Fibroblast of the conjunctiva (primary cell): ENCODE results near the gene ACTR3C.

Source experiments
- DNase-seq: peaks from one replicate; pipeline ENCODE4 v3.0.0-alpha.2; 2010; ENCODE audit warnings: low read depth

ACTR3C gene

DNA sequence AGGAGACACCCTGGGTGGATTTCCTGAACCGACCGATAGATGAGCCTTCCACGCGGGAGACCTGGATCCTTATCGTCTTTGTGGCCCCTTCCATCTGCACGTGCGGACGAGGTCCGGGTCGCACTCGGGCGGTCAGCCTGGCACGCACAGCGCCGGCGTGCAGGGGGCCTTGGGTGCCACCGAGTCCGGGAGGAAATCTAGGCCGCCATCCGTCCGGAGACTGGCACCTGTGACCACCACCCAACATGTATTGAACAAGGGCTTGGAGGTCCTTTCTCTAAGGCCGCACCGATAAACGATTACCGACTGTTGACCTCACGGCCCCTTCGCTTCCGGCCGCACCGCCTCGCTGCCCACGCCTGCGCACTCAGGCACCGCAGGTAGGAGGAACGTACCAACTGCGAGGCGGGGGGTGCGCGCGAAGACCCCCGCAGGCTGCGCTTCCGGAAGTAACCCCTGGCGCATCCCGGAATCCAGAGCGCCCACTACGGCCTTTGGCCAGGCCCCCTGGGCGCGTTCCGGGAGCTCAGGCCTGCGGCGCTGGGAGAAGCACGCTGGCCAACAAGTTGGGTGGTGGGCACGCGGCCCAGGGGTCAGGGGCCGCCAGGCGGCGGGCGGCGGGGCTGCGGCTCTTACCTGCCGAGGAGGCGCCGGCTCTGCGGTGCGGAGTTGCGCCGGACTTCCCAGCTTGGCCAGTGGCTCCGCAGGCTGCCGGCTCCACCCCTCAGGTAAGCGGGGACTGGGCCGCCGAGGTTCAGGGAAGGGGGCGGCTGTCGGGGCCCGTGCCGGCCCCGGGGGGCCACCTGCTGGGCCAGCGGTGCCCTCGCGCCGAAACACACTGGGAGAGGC lies at the start of gene ACTR3C, which contains the start of gene LRRC61:
Gene ACTR3C (minus strand): TSS at position 713 of the 849 bp plus-strand sequence. CDS start 28,249 bp downstream, outside the sequence.
Gene LRRC61 (plus strand): TSS at position 523 of the 849 bp plus-strand sequence. CDS start 13,507 bp downstream, outside the sequence.
- DNase-seq = no peak

DNA sequence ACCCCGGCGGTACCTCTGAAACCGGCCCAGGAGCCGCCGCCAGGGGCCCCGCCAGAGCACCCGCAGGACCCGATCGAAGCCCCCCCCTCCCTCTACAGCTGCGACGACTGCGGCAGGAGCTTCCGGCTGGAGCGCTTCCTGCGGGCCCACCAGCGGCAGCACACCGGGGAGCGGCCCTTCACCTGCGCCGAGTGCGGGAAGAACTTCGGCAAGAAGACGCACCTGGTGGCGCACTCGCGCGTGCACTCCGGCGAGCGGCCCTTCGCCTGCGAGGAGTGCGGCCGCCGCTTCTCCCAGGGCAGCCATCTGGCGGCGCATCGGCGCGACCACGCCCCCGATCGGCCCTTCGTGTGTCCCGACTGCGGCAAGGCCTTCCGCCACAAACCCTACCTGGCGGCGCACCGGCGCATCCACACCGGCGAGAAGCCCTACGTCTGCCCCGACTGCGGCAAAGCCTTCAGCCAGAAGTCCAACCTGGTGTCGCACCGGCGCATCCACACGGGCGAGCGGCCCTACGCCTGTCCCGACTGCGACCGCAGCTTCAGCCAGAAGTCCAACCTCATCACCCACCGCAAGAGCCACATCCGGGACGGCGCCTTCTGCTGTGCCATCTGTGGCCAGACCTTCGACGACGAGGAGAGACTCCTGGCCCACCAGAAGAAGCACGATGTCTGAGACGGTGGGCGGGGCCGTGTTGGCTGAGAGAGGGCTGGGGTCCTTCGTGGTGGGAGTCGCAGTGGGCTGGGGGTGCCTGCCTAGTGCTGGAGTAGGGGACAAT lies 49.1 kb upstream of the ACTR3C start:
- DNase-seq = no peak

DNA sequence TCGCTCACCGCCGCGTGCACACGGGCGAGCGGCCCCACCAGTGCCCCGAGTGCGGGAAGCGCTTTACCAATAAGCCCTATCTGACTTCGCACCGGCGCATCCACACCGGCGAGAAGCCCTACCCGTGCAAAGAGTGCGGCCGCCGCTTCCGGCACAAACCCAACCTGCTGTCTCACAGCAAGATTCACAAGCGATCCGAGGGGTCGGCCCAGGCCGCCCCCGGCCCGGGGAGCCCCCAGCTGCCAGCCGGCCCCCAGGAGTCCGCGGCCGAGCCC lies 48.6 kb upstream of the ACTR3C start:
- no peak for DNase-seq

DNA sequence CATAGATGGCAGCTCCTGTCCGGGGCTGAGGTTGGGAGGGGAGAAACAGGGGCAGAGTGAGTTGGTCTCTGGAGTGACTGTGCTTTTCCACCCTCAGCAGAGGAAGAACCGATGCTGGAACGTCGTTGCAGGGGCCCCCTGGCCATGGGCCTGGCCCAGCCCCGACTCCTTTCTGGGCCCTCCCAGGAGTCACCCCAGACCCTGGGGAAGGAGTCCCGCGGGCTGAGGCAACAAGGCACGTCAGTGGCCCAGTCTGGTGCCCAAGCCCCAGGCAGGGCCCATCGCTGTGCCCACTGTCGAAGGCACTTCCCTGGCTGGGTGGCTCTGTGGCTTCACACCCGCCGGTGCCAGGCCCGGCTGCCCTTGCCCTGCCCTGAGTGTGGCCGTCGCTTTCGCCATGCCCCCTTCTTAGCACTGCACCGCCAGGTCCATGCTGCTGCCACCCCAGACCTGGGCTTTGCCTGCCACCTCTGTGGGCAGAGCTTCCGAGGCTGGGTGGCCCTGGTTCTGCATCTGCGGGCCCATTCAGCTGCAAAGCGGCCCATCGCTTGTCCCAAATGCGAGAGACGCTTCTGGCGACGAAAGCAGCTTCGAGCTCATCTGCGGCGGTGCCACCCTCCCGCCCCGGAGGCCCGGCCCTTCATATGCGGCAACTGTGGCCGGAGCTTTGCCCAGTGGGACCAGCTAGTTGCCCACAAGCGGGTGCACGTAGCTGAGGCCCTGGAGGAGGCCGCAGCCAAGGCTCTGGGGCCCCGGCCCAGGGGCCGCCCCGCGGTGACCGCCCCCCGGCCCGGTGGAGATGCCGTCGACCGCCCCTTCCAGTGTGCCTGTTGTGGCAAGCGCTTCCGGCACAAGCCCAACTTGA lies 48.0 kb upstream of the ACTR3C start:
- DNase-seq = no peak

DNA sequence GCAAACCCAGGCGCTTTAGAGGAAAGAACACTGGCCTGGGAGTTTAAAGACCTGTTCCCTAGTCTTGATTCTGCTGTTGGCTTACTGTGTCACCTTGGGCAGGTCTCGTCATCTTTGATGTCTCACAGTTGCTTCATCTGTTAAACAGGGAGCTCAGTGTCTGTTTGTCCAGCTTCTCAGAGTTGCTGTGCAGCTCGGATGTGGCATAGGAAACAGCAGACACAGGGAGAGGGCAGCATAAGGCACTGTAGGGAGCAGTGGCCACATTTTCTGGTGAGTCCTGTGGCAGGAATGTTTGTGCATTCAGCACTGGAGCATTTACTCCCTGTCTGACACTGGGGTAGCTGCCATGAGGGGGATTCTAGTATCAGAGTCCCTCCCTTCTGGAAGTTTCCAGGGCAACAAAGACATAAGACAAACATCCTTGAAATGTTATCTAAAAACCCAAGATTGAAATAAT lies 47.3 kb upstream of the ACTR3C start:
- DNase-seq = no peak

DNA sequence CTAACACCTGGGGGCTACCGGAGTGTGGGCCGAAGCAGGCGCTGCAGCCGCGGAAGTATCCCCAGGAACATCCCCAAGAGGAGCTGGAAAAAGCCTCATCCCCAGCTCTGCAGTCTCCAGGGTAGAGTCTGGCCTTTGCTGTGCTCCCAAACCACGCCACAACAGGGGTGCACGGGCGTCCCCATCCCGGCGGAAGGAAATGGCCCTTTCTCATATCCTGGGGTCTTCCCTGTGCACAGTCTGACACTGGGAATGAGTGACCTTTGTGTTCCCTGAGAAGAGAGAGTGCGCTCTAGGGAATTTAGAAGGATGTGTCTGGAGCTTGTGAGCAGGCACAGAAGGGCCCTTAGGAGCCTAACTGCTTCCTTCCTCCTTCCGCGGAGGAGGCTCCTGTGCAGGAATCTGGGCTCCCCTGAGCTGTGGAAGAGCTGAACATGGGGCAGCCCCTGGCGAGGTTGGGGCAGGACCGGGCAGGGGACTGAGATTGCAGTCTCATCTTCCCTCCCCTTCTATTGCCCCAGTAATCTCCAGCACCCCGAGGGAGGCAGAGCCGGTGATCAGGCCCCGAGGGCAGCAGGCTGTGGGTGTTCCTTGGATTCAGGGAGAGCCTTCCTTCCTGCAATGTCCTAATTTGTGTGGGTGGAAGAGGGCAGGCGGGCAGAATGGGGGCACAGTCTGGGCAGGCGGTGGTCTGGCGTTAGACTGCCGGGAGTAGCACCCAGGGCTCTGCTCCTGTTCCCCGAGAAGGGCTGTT lies 46.6 kb upstream of the ACTR3C start:
- no peak for DNase-seq

DNA sequence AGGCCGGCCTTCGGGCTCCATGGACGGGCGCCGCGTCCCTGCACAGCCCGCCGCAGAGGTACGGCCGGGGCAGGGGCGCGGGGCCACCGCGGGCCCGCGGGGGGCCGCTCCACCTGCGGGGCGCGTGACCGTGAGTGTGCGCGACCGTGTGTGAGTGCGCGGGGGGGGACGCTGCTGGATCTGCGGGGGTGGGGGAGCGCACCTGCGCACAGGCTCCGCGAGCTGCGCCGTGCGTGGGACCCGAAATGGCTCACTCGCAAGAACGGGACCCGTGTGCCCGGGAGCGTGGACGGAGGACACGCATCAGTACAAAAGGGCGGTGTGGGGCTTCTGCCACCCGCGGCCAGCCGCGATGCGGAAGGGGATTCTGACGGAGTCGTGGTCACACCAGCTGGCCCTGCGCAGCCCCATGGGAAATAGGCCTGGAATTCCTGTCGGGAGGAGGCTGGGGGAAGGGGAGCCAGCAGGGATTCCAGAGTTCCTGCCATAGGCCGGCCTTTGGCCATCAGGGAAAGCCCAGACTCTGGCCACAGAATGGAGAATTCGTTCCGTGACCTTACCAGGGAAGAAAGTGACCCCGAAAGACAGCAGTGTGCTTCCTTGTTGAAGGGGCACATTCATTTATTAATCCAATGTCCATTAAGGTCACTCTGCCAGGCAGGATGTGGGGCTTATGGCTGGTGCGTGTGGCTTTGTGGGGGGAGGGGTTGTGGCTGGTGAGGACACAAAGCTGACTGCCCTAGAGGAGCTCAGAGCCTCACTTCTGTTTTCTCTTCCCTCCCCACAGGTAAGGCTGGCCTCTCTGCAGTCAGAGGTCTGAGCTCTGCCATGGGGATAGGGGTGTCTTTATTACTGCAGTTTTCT lies 45.8 kb upstream of the ACTR3C start:
- no peak for DNase-seq

DNA sequence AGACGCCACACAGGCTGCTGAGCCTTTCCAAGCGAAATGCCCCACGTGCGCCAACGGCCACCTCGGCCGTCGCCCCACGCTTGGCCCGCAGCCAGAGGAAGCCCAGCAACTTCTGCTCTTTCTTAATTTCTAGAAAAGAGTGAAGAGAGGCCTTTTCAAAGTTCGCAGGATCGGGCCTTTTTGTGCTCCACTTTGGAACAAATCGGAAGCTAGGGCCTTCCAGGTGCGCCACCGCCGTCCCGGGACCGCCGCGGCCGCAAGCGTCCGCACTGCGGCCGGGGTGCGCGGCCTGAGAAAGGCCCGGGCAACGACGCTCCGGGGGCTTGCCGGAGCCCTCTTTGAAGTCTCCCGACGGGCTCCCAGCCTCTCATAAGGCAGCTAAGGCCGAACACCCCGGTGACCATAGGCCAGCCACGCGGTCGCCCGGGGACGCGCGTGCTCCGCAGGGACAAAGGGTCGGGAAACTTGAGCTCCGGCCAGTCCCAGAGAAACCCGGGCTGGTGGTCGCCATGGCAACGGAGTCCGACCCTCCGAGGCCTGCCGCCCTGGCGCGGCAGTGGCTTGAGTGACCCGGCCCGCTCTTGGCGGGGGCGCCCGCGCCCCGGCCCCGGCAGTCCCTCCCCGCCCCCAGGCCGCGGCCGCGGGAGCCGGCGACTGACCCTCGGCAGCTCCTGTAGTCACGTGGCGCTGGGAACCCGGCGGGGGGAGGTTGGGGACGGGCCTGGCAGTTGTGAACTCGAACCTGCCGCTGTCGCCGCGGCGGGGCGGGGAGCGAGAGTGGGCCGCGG lies 44.9 kb upstream of the ACTR3C start, which contains the start of gene REPIN1:
Gene REPIN1 (plus strand): TSS at position 727 of the 788 bp plus-strand sequence. CDS start 890 bp downstream, outside the sequence.
- DNase-seq = peak; percentile 55

DNA sequence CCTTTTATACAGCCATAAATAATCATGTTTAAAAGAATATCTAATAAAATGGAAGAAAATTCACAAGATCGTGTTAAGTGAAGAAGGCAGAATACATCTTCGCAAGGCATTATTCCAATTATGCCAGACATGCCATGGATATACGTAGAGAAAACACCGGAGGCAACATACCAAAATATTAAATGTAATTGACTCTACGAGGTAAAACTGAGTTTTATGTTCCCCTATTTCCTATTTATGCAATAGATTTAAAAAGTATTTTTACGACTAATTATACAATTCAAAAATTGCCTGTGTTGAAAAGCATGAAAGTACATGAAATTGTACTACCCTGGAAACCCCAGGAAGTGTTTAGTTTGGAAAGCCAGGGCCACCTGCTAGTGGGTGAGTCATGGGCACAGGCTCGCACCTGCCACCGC lies 44.3 kb upstream of the ACTR3C start:
- no peak for DNase-seq

DNA sequence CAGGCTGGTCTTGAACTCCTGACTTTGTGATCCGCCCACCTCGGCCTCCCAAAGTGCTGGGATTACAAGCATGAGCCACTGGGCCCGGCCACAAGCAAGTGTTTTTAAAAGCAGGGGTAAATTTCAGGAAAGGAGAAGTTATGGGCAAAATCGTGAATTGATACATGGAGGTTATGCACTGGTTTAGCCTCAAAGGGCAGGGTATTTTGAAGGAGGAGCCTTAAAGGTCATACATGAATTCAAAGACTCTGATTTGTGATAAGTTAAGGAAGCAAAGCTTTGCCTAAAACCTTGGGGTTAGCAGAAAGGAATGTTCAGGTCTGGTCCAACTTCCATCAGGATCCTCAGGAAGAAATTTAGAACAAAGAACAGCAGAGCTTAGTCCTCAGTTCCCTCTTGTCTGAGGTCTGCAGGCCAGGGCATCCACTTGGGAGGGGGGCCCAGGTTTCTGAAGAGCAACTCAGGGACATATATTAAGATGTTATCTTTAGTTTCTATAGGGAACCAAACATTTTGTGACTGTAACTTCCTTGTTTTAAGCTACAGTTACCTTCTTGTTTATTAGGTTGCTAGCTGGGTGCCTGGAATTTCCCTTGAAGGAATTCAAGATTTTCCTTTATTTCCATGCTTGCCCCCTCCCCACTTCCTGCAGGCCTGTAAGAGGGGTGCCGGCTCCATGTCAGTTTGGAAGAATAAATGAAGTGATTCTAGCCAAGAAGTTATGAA lies 42.5 kb upstream of the ACTR3C start:
- no peak for DNase-seq

DNA sequence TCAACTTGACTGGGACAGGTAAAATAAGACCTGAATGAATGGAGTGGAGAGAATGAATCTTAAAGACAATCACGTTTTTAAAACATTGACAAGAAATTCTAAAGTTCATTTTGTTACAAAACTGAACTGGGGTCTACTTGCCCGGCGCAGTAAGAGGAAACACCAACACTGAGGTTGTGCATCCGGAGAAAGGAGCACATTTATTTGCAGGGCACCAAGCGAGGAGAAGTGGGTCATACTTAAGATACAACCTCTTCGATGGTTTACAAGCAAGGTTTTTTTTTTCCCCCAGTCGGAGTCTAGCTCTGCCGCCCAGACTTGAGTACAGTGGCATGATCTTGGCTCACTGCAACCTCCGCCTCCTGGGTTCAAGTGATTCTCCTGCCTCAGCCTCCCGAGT lies 41.8 kb upstream of the ACTR3C start:
- DNase-seq = no peak

DNA sequence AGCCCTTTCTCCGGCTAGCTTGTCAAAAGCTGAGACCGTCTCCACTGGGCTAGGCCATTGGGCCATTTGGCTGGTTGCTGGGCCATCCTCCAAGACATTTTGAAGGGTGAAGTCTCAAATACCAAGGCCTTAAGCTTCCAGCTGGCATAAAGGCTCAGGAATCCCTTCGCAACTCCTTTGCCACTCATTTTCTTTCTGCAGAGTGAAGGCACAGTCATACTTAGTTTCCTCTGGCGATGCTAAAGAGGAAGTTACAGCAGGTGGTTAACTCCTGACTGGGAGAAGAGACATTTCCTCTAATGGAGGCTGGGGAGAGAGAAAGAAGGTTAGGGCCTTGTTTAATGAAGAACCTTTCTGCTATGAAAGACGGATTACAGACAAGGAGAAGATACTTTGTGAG lies 40.5 kb upstream of the ACTR3C start:
- DNase-seq = no peak

DNA sequence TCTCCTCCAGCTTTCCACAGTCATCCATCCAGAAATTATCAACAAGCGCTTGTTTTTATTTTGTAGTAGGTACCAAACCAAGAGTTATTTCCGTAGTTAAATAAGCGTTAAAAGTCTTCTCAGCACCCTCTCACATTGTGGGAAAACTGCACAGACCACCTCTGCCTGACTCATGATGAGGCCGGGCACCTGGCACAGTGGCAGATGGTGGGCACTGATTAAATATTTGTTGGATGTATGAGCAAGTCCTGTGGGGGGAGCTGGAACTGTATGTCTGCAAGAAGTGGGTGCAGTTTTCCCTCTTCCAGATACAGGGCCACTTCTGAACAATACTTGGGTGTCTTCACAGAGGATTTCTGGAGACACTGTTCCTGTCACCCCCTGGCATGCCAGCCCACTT lies 40.0 kb upstream of the ACTR3C start:
- DNase-seq = no peak

DNA sequence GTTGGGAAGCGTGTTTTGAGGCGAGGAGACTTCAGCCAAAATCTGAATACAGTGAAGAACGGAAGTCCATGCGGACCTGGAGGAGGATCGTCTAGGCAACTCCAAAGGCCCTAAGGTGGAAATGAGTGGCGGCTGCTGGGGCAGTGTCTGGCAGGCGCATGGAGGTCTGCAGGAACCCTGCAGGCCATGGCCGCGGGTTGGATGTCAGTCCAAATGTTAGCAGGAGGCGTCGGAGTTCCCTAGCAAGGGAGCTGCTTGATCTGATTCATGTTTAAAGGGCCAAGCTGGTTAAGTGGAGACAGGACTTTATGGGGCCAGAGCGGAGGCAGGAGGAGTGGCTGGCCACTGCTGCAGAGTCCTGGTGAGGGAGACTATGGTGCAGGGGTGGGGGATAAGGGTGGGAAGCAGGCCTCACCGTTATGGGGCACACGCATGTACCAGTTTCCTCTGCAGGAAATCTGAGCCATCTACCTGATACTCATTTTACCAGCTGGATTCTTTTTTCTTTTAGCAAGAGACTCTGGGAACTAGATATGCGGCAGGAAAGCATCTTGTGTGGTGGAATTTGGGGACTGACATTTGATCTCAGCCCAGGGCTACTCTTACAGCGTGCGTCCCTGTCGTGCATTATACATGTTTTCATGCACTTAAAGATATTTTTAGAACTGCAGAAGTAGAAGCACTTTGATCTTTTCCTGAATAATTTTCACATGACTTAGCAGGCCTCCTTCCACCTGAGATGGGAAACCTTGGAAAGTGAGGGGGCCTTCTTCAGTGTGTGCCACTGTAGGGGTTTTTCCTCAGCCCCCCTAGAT lies 38.7 kb upstream of the ACTR3C start:
- DNase-seq = no peak

DNA sequence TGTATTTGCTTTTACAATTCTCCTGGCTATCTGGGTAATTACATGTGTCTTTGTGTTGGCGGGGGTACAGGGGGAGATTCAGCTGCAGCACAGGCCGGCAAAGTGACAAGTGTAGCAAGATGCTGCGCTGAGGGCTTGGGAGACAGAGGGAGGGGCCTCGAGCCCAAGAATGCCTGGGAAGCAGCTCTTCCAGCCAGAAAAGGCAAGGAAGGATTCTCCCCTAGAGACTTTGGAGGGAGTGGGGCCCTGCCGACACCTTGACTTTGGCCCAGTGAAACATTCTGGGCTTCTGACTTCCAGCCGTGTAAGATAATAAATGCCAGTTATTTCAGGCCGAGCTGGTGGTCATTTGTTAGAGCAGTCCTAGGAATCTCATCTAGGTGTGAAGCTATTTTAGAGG lies 38.1 kb upstream of the ACTR3C start:
- DNase-seq = no peak

DNA sequence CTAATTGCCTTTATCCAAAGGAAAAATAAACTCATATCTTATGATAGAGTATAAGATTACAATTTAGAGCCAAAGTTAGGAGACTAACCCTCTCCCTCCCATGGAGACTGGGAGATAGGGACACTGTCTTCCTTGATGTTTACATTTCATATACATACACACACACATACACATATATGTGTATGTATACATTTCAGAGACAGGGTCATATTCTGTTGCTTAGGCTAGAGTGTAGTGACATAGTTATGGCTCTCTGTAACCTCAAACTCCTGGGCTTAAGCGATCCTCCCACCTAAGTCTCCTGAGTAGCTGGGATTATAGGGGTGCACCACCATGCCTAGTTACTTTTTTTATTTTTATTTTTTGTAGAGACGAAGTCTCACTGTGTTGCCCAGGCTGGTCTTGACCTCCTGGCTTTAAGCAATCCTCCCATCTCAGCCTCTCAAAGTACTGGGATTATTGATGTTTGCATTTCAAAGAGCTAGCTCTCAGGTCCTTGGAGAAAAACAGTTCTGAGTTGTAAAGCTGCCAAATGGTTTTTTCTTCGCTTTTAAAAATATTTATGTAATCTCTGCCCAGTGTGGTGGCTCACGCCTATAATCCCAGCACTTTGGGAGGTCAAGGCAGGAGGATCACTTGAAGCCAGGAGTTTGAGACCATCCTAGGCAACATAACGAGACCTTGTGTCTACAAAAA lies 37.2 kb upstream of the ACTR3C start:
- DNase-seq = no peak

DNA sequence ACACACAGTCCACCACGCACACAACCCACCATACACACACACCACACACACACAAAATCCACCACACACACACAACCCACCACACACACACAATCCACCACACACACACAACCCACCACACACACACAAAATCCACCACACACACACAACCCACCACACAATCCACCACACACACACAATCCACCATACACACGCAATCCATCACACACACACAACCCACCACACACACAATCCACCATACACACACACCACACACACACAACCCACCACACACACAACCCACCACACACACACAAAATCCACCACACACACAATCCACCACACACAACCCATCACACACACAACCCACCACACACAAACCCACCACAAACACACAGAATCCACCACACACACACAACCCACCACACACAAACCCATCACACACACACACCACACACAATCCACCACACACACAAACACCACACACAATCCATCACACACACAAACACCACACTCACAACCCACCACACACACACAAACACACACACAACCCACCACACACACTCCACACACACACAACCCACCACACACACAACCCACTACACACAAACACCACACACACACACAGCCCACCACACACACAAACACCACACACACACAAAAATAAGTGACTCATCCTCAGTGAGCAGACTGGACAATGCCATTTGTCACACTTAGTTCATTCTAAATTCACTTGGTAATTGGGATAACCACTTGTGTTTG lies 36.4 kb upstream of the ACTR3C start:
- DNase-seq = no peak
